ENCODE results near the gene STAT1.

STAT1 gene

DNA sequence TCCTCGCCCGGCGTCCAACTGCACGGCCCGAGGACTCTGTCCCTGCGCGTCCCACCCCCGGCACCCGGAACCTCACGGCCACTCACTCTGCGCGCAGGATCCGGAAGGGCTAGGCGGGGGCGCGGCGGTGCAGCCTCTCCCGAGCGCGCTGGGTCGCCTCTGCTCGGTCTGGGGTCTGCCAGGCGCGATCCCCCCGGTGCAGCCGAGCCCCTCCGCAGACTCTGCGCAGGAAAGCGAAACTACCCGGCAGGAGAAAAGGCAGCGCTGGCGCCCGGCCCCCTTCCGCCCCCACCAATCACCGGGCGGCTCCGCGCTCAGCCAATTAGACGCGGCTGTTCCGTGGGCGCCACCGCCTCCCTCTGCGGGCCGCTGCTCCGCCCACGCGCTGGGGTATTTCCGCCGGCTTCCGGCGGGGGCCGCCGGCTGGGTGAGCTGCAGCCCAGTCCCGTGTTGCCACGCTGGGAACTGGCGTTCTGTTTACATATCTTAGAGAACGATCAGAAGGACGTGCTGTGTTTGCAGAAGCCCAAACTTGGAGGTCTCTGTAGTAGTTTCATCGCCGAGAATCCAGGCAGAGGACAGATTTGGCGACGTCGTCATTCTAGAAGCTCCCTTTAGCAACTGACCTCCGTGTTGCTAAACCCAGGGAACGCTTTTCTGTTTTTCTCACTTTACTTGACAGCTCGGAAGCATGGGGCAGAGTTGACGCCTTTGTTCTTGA, at the start of gene STAT1:
Gene STAT1, minus strand, starts transcription at position 240 of the 721 bp plus-strand sequence. CDS start 4,168 bp downstream, outside the sequence.
- peak; percentile 91 for DNase-seq (ENCODE audit: low spot score)

DNA sequence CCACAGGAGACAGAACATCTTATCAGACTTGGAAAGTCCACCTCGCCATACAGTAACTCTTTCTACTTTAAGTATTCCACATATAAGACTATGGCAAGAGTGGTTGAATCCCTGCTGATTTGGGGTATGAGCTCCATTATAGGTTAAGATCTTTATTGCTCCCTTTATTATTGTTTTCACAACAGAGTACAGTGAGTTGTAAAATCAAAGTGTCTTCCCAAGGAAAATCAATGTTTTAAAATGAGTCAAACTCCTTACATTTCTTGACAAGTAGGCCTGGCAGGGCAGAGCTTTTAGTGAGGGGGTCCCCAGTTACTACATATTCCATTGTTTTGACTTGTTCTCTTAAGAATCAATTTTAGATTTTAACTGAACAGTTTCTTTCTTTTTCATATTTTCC, 49.6 kb upstream of the STAT1 start:
- no peak for DNase-seq (ENCODE audit: low spot score)

DNA sequence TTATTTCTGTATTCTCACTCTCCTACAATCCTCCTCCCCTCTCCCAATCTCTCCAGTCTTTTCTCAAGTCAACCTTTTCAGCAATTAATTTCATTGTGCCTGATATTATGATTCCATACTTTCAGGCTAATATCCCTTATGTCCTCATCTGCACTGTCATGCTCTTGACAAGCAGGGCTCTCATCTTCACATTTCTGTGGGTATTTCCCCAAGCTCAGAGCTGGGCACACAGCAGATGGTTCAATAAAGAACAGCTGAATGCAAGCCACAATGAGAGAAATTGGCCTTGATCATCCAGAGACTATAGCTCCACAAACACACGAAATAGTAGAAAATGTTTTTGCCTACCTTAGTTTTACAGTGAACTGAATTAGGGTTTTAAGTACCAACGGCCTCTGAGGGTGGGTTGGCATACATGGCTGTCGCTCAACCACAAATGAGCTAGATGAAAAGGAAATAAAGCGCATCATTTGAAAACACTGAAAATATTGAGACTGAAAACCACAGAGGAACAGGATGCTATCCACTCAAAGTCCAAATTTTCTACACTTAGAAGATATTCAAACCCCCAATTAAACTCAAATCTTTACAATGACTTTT, 47.5 kb upstream of the STAT1 start:
- DNase-seq (ENCODE audit: low spot score) = no peak

DNA sequence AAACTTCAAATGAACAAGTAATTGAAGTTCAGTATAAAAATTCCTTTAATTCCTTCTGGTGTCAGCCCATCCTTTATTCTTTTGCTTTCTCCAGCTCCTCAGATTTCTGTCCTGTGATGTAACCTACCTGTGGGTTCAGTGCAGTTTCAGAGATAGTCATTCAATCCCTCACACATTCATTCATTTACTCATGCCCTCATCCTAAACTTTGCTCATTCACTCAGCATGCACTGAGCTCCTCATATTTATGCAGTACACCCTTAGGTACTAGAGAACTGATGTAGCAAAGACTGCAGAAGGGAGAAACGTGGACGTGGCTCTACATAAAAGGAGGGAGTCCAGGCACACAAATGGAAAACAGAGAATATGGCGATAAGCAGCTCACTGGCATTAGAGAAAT, 45.3 kb upstream of the STAT1 start:
- no peak for DNase-seq (ENCODE audit: low spot score)

DNA sequence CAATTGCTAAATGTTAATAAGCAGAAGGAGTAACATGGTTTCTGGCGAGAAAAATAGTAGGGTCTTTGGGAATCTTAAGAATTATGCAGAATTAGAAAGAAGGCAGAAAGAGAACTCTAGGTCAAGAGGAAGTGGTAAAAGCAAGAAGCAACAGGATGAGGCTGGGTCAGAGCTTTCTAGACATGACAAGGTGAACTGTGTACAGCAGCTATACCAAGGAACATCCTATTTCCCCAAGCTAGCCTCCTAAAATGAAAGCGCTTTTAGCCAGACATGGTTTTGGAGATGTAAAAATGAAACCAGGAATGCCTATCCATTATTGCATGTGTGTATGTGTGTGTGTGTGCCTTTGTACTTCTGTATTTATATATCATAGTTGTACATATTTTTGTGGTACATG, 42.3 kb upstream of the STAT1 start:
- DNase-seq (ENCODE audit: low spot score) = no peak

DNA sequence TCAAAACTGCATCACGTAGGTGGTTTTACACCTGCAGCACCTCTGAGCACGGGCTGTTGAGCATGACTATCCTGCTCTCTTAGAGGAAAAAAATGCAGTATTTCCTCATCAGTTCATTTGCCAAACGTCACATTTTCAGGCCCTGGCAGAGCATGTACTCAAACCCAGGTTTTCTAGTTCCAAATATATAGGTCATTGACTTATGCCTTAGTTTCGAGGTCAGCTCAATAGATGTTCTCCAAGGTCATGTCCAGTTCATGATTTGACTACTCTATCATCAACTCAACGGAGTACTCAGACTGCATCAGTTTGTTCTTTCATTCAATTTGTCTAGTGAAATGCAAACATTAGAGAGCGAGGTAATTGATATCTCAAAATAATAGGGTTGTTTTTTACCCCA, 39.3 kb upstream of the STAT1 start:
- no peak for DNase-seq (ENCODE audit: low spot score)

DNA sequence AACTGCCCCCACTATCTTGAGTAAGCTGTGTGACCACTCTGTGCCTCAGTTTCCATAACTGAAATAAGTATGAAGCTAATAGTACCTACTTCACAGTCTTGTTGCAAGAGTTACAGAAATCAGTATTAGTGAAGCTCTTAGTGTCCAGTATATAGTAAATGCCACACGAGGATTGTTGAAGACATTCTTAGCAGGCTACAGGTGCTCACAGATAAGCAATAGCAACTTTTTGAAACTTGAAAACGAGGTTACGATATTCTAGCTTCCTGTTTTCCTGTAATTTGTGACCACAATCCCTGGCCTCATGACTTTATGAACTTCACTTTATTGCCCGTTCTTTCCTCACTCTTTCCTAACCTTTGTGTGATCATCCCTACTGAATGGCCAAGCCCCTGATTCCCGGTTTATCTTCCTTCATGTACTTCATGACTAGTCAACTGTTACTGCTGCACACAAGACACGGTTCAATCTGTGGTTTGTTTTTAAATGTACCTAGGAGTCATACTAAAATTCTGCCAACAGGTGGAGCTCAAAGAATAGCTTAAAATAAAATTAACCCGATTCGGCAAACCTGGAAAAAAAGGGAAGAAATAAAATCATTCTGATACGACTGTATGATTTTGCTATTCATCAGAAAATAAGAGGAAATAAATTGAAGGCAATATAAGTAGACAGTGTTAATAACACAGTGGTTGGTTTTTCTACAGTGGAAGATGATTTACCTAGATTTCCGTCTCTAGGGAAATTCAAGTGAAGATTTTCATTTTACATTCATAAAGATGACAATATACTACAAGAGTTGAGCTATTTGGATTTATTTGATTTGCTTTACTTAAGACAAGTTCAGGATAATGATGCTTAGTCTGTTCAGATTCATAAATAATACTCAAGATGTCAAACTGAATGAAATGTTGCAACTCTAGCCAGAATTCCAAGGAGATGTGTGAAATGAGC, 38.1 kb upstream of the STAT1 start:
- peak; percentile 5 for DNase-seq (ENCODE audit: low spot score)

DNA sequence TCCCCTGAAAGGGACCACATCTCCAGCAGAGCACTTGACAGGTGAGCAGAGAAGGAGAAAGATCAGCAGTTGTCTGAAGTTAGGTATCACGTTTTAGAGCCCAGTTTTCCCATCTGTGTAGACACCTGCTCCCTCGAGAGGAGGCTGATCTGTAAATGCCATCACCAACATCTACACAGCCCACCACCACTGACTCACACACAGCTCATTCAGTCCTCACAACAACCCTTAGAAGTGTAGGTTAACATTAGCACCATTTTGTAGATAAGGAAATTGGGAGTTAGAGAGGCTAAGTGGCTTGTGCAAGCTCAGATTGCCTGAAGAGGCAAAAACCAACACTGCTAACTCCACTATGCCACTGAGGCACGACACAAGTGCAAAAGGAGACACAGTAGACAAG, 37.2 kb upstream of the STAT1 start:
- no peak for DNase-seq (ENCODE audit: low spot score)

DNA sequence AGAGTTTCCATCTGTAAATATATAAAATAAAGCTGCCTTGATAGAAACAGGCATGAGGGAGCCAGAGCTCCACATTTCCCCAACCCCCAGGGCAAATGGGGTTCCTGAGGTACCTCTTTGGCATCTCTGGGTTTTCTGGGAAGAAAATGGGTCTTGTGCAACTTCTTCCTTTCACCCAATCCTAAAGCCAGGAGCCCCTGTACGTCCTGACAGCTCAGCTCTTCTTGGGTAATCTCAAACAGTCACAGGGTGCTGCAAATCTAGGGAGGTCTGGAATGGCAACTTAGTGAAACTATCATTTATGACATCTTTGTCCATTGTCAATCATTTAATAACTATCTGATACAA, 36.6 kb upstream of the STAT1 start:
- DNase-seq (ENCODE audit: low spot score) = no peak

DNA sequence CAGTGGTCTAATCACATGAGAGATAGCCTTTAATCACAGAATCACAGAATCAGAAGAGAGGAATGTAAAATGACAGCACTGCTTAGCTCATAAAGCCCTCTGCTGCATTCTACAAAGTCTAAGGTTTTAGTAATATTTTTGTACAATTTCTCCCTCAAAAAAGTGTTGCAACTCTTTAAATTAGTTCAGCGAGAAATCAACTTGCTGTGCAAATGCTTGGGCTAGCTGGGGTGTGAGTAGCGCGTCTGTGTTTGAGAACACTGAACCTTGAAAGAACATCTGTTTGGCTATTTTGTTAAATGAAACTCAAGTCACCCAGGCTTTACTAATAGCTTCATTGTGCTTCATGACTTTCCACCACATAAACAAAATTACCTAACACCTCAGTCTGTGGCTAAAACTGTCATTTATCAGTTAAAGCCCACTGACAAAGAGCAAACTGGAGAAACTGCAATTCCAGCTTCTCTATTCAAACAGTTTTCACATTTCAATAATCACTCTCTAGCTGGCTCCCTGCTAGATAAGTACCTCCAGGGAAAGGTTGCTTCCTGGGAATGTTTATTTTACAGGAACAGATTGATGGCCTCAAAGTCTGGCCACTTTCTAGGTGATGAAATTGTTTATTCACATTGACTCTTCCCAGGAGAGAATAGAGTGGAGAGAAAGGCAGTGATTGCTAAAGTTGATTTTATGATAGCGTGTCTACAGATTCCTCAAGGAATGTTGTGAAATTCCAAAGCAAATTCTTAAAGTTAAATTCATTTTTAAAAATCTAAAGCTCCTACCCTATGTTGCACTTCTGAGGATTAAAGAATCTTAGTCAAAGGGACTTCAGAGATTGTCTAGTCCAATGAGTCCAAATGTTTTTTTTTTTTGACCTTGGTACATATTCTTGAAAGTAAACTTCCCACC, 36.0 kb upstream of the STAT1 start:
- DNase-seq (ENCODE audit: low spot score) = no peak

DNA sequence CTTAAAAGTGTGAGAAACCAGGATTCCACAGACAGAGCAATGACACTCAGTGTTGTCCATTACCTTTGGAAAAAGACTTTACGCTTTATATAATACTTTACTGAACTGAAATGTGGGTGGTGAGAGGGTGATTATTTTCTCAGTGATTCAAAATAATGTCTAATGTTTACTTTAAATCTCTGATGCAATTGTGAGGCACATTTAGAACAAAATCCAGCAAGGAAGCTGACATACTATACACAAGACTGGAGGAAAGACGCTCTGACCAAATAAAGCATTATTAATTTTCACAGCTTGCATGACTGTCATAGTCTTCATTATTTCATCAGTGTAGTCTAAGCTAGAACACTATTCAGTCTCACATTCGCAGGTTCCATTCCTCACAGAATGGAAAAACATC, 34.1 kb upstream of the STAT1 start:
- no peak for DNase-seq (ENCODE audit: low spot score)

DNA sequence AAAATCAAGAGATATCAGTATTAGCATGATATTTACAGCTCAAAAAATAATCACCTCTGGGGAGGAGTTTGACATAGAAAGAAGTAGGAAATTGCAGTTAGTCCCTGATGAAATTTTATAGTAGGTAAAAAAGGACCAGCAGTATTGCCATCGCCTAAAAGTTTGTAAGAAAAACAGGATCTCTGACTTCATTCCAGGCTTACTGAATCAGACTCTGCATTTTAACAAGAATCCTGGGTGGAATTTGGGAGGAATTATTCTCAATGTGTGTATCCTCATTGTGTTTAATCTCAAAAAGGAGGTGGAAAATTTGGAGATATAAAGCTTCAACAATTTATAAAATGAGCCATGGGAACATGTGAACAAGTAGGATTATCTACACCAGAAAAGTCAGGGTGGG, 31.2 kb upstream of the STAT1 start:
- DNase-seq (ENCODE audit: low spot score) = no peak

DNA sequence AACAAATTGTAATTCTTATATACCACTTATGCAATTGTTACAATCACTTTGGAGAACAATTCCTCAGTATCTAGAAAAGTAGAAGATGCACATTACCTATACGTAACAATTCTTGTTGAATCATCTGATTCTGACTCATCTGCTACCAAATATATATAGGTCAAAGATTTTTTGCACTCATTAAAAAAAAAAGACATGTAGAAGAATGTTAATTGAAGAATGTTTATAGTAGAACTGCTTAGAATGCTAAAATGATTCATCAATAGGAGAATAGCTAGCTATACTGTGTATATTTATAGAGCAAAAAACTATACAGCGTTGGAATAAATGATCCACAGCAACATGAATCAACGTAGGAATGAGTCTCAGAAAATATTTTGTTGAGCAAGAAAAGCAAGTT, 29.5 kb upstream of the STAT1 start:
- DNase-seq (ENCODE audit: low spot score) = no peak

DNA sequence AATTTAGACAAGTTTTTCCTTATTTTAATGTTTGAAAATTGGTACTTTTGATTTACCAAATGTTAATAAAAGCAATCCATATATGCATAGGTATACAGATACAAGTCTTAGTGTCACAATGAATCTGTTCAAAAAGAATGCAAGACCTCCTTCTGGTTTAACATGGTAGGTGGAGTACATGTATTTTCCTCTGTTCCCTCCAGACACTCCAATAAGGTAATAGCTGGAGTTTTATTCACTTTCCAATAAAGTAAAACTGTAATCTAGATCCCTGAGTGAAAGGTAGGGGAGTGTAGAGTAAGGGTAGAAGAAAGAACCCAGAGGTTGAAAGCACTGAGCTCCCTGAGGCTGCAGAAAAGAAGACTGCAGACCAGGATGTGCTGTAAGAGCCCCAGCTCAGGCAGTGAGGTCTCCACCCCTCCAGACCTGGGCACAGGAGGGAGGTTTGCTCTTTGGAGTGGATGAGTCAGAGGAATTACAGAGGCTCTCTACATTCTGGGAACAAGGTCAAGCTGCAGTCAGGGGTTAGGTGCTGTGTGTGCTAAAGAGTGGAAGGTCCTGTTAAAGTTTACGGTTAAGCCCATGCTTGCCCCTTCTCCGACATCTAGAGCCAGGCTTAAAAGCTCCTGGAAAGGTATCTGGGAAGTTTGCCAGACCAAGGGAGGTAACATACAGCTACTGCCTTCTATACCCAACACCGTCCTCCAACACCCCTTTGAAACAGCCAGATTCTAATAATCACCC, 27.6 kb upstream of the STAT1 start:
- DNase-seq (ENCODE audit: low spot score) = no peak

DNA sequence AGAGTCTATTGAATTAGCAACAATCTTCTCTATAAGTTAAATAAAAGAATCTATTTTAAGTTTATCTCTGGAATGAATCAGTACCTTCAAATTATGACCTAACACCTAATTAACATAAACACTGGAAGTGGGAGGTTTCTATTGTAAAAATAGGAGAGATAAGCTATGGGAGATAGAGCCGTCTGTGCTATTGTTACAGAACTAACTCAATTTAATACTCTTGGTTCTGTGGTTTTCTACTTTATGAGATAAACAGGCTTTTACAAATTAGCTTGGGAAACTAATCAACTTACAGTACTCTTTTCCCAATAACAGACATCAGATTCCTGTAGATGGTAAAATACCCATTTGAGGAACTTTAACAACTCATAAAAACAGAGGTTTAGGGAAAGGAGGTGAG, 25.6 kb upstream of the STAT1 start:
- DNase-seq (ENCODE audit: low spot score) = no peak

DNA sequence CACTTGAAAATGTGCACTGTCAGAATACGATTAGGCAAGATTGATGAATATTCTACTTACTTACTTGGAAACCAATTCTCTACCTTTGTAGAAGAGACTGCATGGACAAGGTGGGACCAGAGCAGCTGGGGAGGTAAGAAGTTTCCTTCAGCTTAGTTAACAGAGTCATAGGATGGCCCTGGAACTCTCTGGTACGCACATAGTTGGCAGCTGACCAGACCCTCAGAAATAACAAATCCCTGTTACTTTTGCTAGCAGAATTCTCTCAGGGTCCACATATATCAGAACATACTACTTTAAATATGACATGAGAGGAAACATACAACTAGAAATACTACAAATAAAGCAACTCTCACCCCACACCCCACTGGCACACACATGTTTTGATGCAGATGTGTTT, 24.8 kb upstream of the STAT1 start:
- DNase-seq (ENCODE audit: low spot score) = no peak

DNA sequence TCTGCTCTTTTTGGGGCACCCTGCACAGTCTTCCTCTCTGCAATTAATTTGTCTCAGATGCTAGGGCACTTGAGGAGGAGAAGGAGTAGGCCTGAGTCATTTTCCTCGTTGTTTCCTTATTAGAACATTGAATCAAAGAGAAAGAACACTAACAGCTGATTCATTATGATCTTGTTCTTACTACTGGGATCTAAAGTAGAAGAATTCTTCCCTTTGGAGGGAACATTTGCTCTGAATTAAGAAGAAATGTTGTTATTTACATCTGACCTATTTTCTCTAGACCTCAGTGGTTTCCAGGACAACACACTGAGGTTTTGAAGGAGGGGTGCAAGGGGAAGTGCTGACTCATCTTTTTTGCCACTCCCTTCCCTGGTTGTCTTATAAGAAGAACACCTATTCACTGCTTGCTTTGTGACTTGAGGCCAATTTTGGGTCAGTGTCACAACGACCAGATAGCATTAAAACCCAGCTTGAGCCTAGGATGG, 24.3 kb upstream of the STAT1 start:
- DNase-seq (ENCODE audit: low spot score) = no peak

DNA sequence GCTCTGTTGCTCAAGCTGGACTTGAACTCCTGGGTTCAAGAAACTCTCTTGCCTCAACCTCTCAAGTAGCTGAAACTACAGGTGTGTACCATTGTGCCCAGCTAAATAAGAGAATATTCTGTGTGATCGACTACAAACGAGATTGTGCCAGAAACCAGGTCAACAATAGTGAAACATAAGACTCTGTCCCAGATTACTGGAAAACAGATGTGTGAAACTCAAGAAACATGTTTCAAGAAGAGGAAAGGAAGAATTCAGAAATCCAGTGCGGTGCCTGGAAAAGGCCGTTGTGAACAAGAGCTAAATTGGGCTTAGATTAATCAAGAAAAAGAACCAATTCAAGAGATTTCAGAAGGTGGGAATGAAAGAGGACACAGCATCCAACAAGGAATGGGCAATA, 23.4 kb upstream of the STAT1 start:
- DNase-seq (ENCODE audit: low spot score) = no peak

DNA sequence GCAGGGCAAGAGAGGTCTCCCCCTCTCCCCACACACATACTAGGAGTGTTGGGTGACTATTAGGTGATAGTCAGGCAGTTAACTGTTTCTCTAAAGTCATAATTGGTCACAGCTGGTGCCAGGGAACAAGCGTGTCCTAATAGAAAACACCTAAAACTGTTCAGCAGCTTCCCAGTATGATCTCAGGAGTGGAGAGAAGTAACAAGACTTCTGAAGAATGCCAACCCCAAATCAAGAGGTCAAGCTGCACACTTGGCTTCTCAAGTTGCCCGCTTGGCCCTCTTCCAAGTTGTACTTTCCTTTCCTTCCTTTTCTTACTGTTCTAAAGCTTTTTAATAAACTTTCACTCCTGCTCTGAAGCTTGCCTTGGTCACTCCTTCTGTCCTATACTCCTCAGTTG, 22.4 kb upstream of the STAT1 start:
- no peak for DNase-seq (ENCODE audit: low spot score)

DNA sequence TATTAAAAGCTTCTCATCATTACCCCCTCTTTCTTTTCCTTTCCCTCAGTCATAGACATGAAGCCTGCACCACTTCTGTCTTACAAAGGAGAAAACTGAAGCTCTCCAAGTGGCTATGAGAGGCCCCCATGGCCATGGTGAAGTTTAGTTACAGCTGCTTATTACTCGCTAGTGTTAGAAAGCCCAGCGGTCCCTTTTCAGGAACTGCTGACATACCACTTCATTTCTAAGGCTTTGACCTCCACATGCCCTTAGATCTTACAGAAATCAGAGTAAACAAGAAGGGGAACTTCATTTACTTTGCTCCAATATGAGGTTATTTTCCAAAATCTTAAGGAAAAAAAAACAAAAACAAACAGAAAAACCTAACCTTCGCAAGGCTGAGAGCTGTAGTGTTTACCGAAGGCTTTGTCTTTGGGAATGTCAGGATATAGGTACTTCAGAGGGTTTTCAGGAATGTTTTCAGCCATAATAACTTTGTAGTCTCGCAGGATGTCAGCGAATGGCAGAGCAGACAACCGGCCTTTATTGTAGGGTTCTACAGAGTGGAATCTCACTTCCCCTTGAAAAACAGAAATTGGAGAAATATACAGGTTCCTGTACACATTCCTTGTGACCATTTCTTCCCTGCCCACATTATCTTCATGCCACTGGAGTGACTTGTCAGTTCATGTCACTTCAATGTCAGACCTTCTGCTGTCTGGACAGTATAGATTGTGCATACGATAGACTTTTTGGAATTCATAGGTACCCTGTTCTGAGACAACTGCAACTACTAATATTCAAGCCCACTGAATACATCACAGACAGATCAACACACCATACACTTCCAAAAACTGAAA, 18.8 kb upstream of the STAT1 start:
- DNase-seq (ENCODE audit: low spot score) = no peak
